NCI-H526 treated with DMSO at 0.1 percent for 48 hours (cell line): Measurements from ENCODE around the gene APLF.
"Not testable (repeated sequence)": the region's sequence is repeated elsewhere in the genome, so short reads cannot be mapped to it uniquely, and the experiment has no call there.

Source experiments
- DNase-seq: peaks from one replicate; lab custom pipeline; 2025; lab: John Stamatoyannopoulos, UW

The APLF gene

DNA sequence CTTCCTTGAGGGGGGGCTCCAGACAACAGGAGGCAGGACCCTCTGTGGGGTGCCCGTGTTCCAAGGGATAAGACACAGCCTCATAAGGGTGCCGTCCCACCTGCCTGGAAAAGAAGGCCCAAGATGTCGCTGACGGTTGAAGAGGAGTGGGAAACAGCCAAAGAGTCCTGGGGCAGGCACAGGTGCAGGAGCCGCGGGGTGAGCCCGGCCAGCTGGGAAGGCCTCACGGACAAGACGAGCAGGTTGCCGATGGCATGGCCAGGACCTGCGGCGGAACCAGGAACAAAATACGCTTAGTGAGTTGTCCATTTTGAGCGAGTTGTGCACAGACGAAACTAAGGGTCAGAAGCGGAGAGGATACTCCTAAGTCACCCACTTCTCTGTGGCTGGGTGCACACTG, 61.8 kb downstream of the APLF start:
- DNase-seq = not testable (repeated sequence)

DNA sequence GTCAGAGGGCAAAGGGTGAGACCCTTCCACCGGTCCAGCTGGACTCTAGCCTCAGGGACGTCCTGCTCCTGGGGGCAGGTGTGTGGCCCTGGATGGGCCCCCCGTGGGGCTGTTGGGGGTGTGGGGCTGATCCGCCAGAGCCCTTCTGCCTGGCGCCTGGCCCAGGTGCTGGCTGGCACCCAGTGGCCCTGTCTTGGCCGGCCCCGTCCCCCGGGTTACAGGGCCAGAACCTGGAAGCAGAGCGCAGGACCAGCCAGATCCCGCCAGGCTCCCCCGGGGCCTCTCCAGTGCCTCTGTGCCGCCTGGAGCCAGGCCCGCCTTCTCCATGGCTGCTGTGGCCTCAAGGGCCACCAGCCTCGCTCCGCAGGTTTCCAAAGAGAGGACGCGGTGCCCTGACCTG, 62.3 kb downstream of the APLF start:
- not testable (repeated sequence) for DNase-seq

- no peak for DNase-seq
Measured at GRCh38 chr2:68536000-68536399, 68.6 kb downstream of the APLF start.

GRCh38 chr2:68537011-68537410, 69.6 kb downstream of the APLF start:
- DNase-seq = no peak

DNA sequence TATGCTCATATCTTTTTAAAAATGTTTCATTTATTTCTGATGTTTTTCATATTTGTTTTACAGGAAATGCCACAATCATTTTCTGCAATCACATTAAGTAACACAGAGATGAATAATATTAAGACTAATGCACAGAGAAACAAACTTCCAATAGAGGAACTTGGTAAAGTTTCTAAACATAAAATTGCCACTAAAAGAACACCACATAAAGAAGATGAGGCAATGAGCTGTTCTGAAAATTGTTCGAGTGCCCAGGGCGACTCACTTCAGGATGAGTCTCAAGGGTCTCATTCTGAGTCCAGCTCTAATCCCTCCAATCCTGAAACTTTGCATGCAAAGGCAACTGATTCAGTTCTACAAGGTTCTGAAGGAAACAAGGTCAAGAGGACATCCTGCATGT, 70.4 kb downstream of the APLF start:
- no peak for DNase-seq

GRCh38 chr2:68544811-68545210, 77.4 kb downstream of the APLF start:
- DNase-seq = no peak

DNA sequence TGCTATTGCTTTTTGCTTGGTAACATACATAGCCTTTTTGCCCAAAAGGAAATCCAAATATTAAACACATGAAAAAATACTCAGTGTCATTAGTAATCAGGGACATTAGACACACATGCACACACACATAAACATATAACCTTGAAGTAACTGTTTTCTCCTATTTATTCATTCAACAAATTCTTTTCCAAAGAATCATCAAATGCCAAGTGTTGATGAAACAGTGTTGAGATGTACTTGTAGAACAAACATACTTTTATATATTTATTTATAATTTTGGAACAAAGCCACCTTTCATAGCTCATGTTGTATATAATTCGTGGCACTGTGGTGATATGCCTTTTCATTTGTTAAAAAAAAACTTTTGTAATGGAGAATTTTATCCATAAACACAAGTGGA, 81.0 kb downstream of the APLF start:
- DNase-seq = no peak

DNA sequence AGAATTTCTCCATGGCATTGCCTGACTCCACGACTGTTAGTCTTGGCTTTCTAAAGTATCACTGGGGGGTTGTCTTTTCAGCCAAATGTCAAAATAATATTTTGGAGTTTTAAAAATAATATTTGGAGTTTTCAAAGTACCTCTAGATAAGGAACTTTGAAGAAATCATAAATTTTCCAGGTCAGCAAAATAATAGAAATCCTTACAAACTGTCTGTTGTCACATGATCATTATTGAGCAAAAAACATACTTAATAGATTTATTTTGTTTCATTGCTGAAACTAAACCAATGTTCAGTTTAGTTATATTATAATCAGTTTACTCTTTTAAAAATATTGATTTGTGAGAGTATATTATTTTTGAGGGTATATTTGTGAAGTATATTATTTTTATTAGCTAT, 85.7 kb downstream of the APLF start:
- DNase-seq = no peak

- not testable (repeated sequence) for DNase-seq
Measured at GRCh38 chr2:68555425-68556206, 88.2 kb downstream of the APLF start.

DNA sequence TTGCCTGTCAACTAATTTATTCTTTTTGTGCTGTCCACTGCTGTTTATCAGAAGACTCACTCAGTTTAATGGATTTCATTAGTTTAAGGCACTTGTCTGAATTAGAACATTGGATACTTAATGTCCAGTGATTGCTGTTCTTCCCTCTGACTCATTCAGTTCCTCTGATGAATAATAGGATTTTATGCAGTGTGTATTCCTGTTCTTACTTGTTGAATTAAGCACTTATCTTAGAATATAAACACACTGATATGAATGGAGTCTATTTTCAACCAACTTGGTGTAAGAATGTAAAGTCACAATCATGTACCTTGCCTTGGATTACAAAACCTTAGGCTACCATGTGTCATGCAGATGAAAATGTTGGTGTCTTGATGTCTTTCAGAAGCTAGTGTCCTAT, 89.0 kb downstream of the APLF start:
- DNase-seq = no peak

- DNase-seq = no peak
Measured at GRCh38 chr2:68558576-68558975, 91.2 kb downstream of the APLF start.

GRCh38 chr2:68559692-68560091, 92.3 kb downstream of the APLF start:
- no peak for DNase-seq

- no peak for DNase-seq
Measured at GRCh38 chr2:68560545-68560944, 93.2 kb downstream of the APLF start.

DNA sequence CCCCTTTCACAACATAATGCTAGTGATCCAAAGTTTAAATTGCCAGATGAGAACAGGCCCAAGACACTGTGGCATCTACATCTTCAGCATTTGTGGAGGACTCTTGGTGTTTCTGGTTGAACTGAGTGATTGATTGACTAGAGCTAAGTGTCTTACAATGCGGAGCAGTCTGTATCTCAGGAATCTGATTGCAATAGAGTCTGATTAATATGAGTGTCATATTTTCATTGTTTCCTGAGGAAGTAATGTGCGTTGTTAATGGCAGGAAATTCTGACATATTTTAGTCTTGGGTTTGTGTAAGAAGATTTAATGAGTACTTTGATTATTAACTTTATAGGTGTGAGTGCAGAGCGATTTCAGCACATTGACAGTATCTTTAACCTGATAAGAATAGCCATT, 94.0 kb downstream of the APLF start:
- no peak for DNase-seq

- no peak for DNase-seq
Measured at GRCh38 chr2:68562934-68563333, 95.5 kb downstream of the APLF start.

- no peak for DNase-seq
Measured at GRCh38 chr2:68564426-68564825, 97.0 kb downstream of the APLF start.

GRCh38 chr2:68565273-68565672, 97.9 kb downstream of the APLF start:
- DNase-seq = no peak

- DNase-seq = no peak
Measured at GRCh38 chr2:68565858-68566257, 98.5 kb downstream of the APLF start.

GRCh38 chr2:68566362-68566761, 99.0 kb downstream of the APLF start:
- DNase-seq = no peak

GRCh38 chr2:68568116-68568515, 100.7 kb downstream of the APLF start:
- DNase-seq = no peak

- DNase-seq = no peak
Measured at GRCh38 chr2:68569604-68570003, 102.2 kb downstream of the APLF start.

DNA sequence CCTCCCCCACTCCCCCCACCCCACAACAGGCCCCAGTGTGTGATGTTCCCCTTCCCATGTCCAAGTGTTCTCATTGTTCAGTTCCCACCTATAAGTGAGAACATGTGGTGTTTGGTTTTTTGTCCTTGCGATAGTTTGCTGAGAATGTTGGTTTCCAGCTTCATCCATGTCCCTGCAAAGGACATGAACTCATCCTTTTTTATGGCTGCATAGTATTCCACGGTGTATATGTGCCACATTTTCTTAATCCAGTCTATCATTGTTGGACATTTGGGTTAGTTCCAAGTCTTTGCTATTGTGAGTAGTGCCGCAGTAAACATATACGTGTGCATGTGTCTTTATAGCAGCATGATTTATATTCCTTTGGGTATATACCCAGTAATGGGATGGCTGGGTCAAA, 103.0 kb downstream of the APLF start:
- DNase-seq = not testable (repeated sequence)

DNA sequence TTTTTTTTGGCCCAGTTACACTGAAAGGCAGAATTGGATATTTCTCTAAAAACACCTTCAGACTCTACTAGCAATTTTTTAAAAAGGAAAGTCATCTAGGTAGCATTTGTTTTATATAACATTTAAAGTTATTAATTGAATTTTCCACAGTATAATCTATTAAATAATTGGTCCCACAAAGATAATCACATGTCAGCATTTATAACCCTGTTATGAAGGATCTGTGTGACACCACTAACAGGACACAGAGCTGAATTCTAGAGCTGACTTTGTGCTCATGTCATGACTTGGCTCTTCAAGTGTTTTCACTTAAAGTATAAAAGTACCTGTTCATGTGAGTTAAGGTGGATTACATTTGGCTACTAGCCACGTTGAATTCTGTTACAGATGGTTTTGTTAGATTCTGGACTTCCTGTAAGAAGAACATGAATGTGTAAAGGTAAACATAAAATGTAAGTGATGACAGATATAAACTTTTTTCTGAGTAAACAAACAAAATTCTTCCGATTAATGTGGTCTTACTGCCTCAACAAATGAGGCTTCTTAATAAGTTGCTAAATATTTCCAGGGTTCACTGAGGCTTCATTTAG, 106.9 kb downstream of the APLF start:
- no peak for DNase-seq

DNA sequence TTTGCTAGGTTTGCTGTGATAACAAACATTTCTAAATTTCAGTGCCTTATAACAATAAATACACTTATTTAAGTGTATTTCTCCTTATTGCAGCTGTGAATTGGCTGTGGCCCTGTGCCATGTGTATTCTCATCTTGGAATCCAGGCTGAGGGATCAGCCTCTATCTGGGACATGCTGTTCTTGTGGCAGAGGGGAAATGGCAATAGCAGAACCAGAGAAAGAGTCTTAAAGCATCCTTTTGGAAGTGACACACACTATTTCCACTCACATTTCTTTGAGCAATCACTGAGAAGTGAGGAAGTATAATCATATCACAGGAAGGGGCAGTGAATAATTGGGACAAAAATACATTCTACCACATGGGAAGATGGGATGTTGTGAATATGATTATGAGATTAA, 109.8 kb downstream of the APLF start:
- DNase-seq = no peak
